ENCODE data around the gene DRC1.

The DRC1 gene

GRCh38 chr2:26478366-26478765 lies 76.6 kb downstream of the DRC1 start:
- no peak for FAIRE-seq
- TF ChIP-seq, protein P1, sequence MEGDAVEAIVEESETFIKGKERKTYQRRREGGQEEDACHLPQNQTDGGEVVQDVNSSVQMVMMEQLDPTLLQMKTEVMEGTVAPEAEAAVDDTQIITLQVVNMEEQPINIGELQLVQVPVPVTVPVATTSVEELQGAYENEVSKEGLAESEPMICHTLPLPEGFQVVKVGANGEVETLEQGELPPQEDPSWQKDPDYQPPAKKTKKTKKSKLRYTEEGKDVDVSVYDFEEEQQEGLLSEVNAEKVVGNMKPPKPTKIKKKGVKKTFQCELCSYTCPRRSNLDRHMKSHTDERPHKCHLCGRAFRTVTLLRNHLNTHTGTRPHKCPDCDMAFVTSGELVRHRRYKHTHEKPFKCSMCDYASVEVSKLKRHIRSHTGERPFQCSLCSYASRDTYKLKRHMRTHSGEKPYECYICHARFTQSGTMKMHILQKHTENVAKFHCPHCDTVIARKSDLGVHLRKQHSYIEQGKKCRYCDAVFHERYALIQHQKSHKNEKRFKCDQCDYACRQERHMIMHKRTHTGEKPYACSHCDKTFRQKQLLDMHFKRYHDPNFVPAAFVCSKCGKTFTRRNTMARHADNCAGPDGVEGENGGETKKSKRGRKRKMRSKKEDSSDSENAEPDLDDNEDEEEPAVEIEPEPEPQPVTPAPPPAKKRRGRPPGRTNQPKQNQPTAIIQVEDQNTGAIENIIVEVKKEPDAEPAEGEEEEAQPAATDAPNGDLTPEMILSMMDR (IDR thresholded peaks at IDR 0.05; ENCODE audit: insufficient read depth, missing control alignments), result no peak
- no peak for DNase-seq (ENCODE audit: insufficient read length, low spot score)

DNA sequence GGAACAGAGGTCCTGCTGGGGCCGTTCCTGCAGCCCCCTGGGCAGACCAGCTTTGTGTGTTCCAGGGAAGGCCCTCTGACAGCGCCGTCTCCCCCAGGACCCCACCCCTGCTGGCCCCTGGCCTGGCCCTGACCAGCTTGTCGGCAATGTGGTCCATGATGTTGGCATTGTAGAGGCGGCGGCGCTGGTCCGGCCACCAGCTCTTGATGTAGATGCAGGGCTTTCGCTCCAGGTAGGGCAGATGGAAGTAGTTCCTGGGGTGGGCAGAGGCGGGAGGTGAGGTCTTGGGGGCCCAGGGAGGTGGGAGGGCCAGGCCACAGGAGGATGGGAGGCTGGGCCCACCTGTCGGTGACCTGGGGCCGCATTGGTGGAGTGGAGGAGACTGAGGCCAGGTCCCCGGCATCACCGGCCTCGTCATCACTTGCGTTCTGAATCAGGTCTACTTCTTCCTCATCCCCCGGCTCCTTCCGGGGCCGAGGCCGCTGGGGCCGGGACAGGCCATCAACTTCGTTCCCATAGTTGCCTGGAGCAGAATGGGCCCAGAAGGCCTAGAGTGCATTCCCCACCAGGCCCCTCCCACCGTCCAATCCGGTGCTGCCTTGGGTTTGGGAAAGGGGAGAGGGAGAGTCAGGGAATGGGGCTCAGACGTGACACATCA lies 77.5 kb downstream of the DRC1 start:
- no peak for FAIRE-seq
- DNase-seq (ENCODE audit: insufficient read length, low spot score), result no peak
- TF ChIP-seq, protein P1 (IDR thresholded peaks at IDR 0.05; ENCODE audit: insufficient read depth, missing control alignments), result no peak

- FAIRE-seq, result no peak
- TF ChIP-seq, protein P1 (IDR thresholded peaks at IDR 0.05; ENCODE audit: insufficient read depth, missing control alignments), result no peak
- DNase-seq (ENCODE audit: insufficient read length, low spot score), result no peak
Measured at GRCh38 chr2:26479789-26480565, 78.3 kb downstream of the DRC1 start.

- TF ChIP-seq, protein P1 (IDR thresholded peaks at IDR 0.05; ENCODE audit: insufficient read depth, missing control alignments), result no peak
- no peak for FAIRE-seq
- DNase-seq (ENCODE audit: insufficient read length, low spot score), result no peak
Measured at GRCh38 chr2:26480566-26481423, 79.1 kb downstream of the DRC1 start.

GRCh38 chr2:26481706-26482105 lies 80.0 kb downstream of the DRC1 start:
- DNase-seq (ENCODE audit: insufficient read length, low spot score) (no peak), FAIRE-seq (no peak)
- TF ChIP-seq, protein P1 (IDR thresholded peaks at IDR 0.05; ENCODE audit: insufficient read depth, missing control alignments), result no peak

GRCh38 chr2:26482211-26483026 lies 80.7 kb downstream of the DRC1 start:
- DNase-seq (ENCODE audit: insufficient read length, low spot score), result no peak

More at GRCh38 chr2:26482211-26483026, 80.7 kb downstream of the DRC1 start:
- no peak for FAIRE-seq
- TF ChIP-seq, protein P1 (IDR thresholded peaks at IDR 0.05; ENCODE audit: insufficient read depth, missing control alignments), result no peak

Data from D721Med (cell line).